ENCODE results near the gene PRRG2.

DNA sequence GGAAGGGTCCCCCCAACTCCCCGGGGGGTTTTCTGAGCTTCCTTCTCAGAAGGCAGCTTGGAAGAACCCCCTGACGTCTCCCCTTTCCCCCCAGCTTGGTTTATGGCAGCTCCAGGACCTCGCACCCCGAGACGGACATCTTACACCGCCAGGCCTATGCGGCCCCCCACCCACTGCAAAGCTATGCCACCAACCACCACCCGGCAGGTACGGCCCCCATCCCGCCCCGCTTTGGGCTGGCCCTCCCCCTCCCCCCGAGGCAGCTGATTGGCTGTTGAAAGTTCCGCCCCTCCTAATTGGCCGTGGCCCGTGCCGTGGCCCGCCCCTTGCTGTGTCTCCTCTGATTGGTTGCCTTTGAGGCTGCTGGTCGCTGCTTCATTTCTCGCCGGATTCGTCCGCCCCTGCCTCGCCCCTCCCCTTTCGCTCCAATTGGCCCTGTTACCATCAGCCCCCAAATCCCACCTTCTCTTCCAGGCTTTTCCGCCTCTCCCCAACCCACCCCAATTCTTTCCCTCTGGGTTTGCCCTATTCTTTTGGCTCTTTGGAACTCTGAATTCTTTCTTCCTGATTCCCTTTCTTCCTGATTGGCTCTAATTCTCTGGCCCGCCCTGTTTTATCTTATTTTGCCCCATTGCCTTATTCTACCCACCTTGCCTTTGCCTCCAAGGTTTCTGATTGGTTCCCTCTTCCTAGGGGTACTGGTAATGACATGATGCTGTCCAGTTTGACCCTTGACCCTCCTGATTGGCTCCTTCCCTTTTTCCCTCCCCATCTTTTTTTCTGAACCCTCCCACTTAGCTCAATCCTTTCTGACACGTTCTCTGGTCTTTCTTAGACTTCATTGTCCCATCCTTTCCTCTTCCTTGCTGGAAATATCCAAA is 12.4 kb downstream of the PRRG2 start:
- TF ChIP-seq, protein P1, sequence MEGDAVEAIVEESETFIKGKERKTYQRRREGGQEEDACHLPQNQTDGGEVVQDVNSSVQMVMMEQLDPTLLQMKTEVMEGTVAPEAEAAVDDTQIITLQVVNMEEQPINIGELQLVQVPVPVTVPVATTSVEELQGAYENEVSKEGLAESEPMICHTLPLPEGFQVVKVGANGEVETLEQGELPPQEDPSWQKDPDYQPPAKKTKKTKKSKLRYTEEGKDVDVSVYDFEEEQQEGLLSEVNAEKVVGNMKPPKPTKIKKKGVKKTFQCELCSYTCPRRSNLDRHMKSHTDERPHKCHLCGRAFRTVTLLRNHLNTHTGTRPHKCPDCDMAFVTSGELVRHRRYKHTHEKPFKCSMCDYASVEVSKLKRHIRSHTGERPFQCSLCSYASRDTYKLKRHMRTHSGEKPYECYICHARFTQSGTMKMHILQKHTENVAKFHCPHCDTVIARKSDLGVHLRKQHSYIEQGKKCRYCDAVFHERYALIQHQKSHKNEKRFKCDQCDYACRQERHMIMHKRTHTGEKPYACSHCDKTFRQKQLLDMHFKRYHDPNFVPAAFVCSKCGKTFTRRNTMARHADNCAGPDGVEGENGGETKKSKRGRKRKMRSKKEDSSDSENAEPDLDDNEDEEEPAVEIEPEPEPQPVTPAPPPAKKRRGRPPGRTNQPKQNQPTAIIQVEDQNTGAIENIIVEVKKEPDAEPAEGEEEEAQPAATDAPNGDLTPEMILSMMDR (conservative IDR thresholded peaks at IDR 0.05; ENCODE audit: low read depth, low read length) = no peak
- TF ChIP-seq EZH2 (IDR thresholded peaks at IDR 0.05; ENCODE audit: borderline replicate concordance, low read depth, low read length, poor library complexity, severe bottlenecking) = no peak
